Trophoblast cell (in vitro differentiated cells and primary cell): Measurements from ENCODE around the gene LDLRAD3.

Experiments used
- DNase-seq, 2 donors: peaks; one replicate each; pipeline ENCODE4 v3.0.0-alpha.2; 2016
- H2AFZ ChIP-seq: 2 replicates; pipeline ENCODE4 v1.6.1; 2013; ENCODE audit warnings: low read length, moderate library complexity, mild to moderate bottlenecking; ENCODE audit not compliant: insufficient read depth, poor library complexity
- H2AK5ac ChIP-seq: 2 replicates; pipeline ENCODE4 v1.6.1; 2013; ENCODE audit warnings: mild to moderate bottlenecking, low read length
- H2BK120ac ChIP-seq: 2 replicates; pipeline ENCODE4 v1.6.1; 2013; ENCODE audit warnings: low read length, mild to moderate bottlenecking, moderate library complexity; ENCODE audit not compliant: insufficient read depth, poor library complexity
- H2BK12ac ChIP-seq: 2 replicates; pipeline ENCODE4 v1.6.1; 2013; ENCODE audit warnings: mild to moderate bottlenecking, low read length, moderate library complexity
- H2BK5ac ChIP-seq: 2 replicates; pipeline ENCODE4 v1.6.1; 2013; ENCODE audit warnings: low read length, low read depth, moderate library complexity, mild to moderate bottlenecking; ENCODE audit not compliant: poor library complexity
- H3K14ac ChIP-seq: 2 replicates; pipeline ENCODE4 v1.6.1; 2013; ENCODE audit warnings: mild to moderate bottlenecking, low read length
- H3K18ac ChIP-seq: 2 replicates; pipeline ENCODE4 v1.6.1; 2013; ENCODE audit warnings: mild to moderate bottlenecking, low read length
- H3K23ac ChIP-seq: 2 replicates; pipeline ENCODE4 v1.6.1; 2013; ENCODE audit warnings: low read length
- H3K27ac ChIP-seq: 2 replicates; pipeline ENCODE4 v1.5.1; 2013; ENCODE audit warnings: low read depth, mild to moderate bottlenecking, inconsistent platforms, low read length, moderate library complexity
- H3K27me3 ChIP-seq: 2 replicates; pipeline ENCODE4 v1.6.1; 2013; ENCODE audit warnings: inconsistent platforms, mild to moderate bottlenecking, low read length, moderate library complexity; ENCODE audit not compliant: insufficient read depth
- H3K36me3 ChIP-seq, 2 experiments: 1 replicate in 1 of 2; 2 replicates in 1 of 2; pipeline ENCODE4 v1.6.1; 2013; ENCODE audit warnings: low read length in 2 of 2, mild to moderate bottlenecking in 2 of 2, moderate library complexity in 1 of 2; ENCODE audit not compliant: insufficient read depth in 2 of 2, control insufficient read depth in 1 of 2
- H3K4ac ChIP-seq: 2 replicates; pipeline ENCODE4 v1.6.1; 2013; ENCODE audit warnings: low read depth, mild to moderate bottlenecking, low read length, moderate library complexity
- H3K4me1 ChIP-seq, 2 experiments: 1 replicate in 1 of 2; 2 replicates in 1 of 2; pipeline ENCODE4 v1.6.1; 2013; ENCODE audit warnings: low read length in 2 of 2, mild to moderate bottlenecking in 2 of 2, moderate library complexity in 1 of 2; ENCODE audit not compliant: insufficient read depth in 2 of 2, control insufficient read depth in 1 of 2
- H3K4me2 ChIP-seq: 2 replicates; pipeline ENCODE4 v1.6.1; 2013; ENCODE audit warnings: inconsistent platforms, mild to moderate bottlenecking, low read length, moderate library complexity
- H3K4me3 ChIP-seq: 2 replicates; pipeline ENCODE4 v1.5.1; 2013; ENCODE audit warnings: mild to moderate bottlenecking, low read depth, low read length, inconsistent platforms
- H3K79me1 ChIP-seq: one replicate; pipeline ENCODE4 v1.6.1; 2013; ENCODE audit warnings: low read length
- H3K79me2 ChIP-seq: 2 replicates; pipeline ENCODE4 v1.6.1; 2013; ENCODE audit warnings: low read length, mild to moderate bottlenecking; ENCODE audit not compliant: control insufficient read depth, insufficient read depth, poor library complexity
- H3K9ac ChIP-seq: 2 replicates; pipeline ENCODE4 v1.6.1; 2013; ENCODE audit warnings: mild to moderate bottlenecking, low read length
- H3K9me3 ChIP-seq: 2 replicates; pipeline ENCODE4 v1.6.1; 2013; ENCODE audit warnings: low read depth, mild to moderate bottlenecking, control low read depth, inconsistent platforms, low read length; ENCODE audit not compliant: insufficient read depth
- H4K12ac ChIP-seq: 2 replicates; pipeline ENCODE4 v1.6.1; 2013; ENCODE audit warnings: low read depth, mild to moderate bottlenecking, low read length, moderate library complexity
- H4K8ac ChIP-seq: 2 replicates; pipeline ENCODE4 v1.6.1; 2013; ENCODE audit warnings: low read depth, mild to moderate bottlenecking, low read length, moderate library complexity
- H4K91ac ChIP-seq: one replicate; pipeline ENCODE4 v1.6.1; 2013; ENCODE audit warnings: low read depth, mild to moderate bottlenecking, low read length, moderate library complexity
- WGBS: extraction: QIAGEN DNeasy Blood & Tissue Kit; methylation state at CpG from one replicate; pipeline ENCODE4 v1.1.7; 2013; ENCODE audit warnings: missing lambda C conversion rate; ENCODE audit not compliant: insufficient read length, insufficient coverage; ENCODE audit errors: extremely low coverage; 5-methylcytosine and 5-hydroxymethylcytosine counted together

Gene LDLRAD3

GRCh38 chr11:36214480-36214879, 270.6 kb downstream of the LDLRAD3 start:
- Histone ChIP-seq H3K23ac (no peak overlapping the region), H2AK5ac (no peak overlapping the region), H4K8ac (no peak overlapping the region), H3K4ac (no peak overlapping the region), H4K91ac (no peak overlapping the region), H2BK5ac (no peak overlapping the region), H3K36me3 (no peaks in the 10 kb centered on the region), H3K18ac (no peak overlapping the region), H3K27me3 (no peaks in the 10 kb centered on the region), H3K4me3 (no peak overlapping the region), H2BK120ac (no peak overlapping the region), H3K27ac (no peak overlapping the region), H2AFZ (no peak overlapping the region), H3K4me2 (no peak overlapping the region), H3K9ac (no peak overlapping the region), H3K79me1 (peaks cover 5% of the 10 kb centered on the region), H3K9me3 (no peaks in the 10 kb centered on the region), H3K4me1 (peaks cover 19 to 31% of the 10 kb centered on the region in 2 experiments), H3K14ac (no peak overlapping the region), H2BK12ac (no peak overlapping the region), H4K12ac (no peak overlapping the region), H3K79me2 (no peaks in the 10 kb centered on the region)
- no CpG with 5 or more reads among the region's 3 CpGs for WGBS
- DNase-seq = peak; percentile 93 to 95

GRCh38 chr11:36214976-36215692, 271.3 kb downstream of the LDLRAD3 start:
- no peak overlapping the region for H2BK120ac ChIP-seq
- no peak overlapping the region for H3K4me2 ChIP-seq
- no peaks in the 10 kb centered on the region for H3K79me2 ChIP-seq
- no peak overlapping the region for H2BK12ac ChIP-seq
- H3K14ac ChIP-seq = no peak overlapping the region
- DNase-seq = no peak
- H4K91ac ChIP-seq = no peak overlapping the region
- no peaks in the 10 kb centered on the region for H3K36me3 ChIP-seq
- H2AK5ac ChIP-seq = no peak overlapping the region
- H3K4me3 ChIP-seq = no peak overlapping the region
- no peak overlapping the region for H4K8ac ChIP-seq
- H4K12ac ChIP-seq = no peak overlapping the region
- H3K4ac ChIP-seq = no peak overlapping the region
- no peak overlapping the region for H2BK5ac ChIP-seq
- no peak overlapping the region for H2AFZ ChIP-seq
- peak overlapping the region; percentile 16 for H3K18ac ChIP-seq
- no peaks in the 10 kb centered on the region for H3K27me3 ChIP-seq
- H3K23ac ChIP-seq = no peak overlapping the region
- WGBS = 100% methylated on average over 2 of the region's 13 CpGs
- H3K79me1 ChIP-seq = peaks cover 5% of the 10 kb centered on the region
- H3K9ac ChIP-seq = no peak overlapping the region
- H3K9me3 ChIP-seq = no peaks in the 10 kb centered on the region
- peaks cover 19 to 31% of the 10 kb centered on the region in 2 experiments for H3K4me1 ChIP-seq
- H3K27ac ChIP-seq = no peak overlapping the region

GRCh38 chr11:36215693-36216060, 271.8 kb downstream of the LDLRAD3 start:
- no peak overlapping the region for H2AK5ac ChIP-seq
- no peaks in the 10 kb centered on the region for H3K9me3 ChIP-seq
- H2AFZ ChIP-seq = no peak overlapping the region
- no peaks in the 10 kb centered on the region for H3K79me2 ChIP-seq
- no peak overlapping the region for H3K14ac ChIP-seq
- no peak overlapping the region for H3K9ac ChIP-seq
- no peak overlapping the region for H3K4me3 ChIP-seq
- H3K27ac ChIP-seq = no peak overlapping the region
- H3K79me1 ChIP-seq = peaks cover 5% of the 10 kb centered on the region
- H3K4me2 ChIP-seq = no peak overlapping the region
- H4K91ac ChIP-seq = no peak overlapping the region
- no peak overlapping the region for H3K18ac ChIP-seq
- H3K23ac ChIP-seq = no peak overlapping the region
- no peak overlapping the region for H3K4ac ChIP-seq
- H2BK5ac ChIP-seq = no peak overlapping the region
- H2BK12ac ChIP-seq = no peak overlapping the region
- WGBS = no CpG with 5 or more reads among the region's 7 CpGs
- no peak overlapping the region for H4K8ac ChIP-seq
- H3K27me3 ChIP-seq = no peaks in the 10 kb centered on the region
- no peaks in the 10 kb centered on the region for H3K36me3 ChIP-seq
- H2BK120ac ChIP-seq = no peak overlapping the region
- no peak overlapping the region for H4K12ac ChIP-seq
- peak in 1 of 2 donors; percentile 47 for DNase-seq
- H3K4me1 ChIP-seq = peaks cover 19 to 31% of the 10 kb centered on the region in 2 experiments

- no peak overlapping the region for H2AK5ac ChIP-seq
- no peak overlapping the region for H4K12ac ChIP-seq
- no peak overlapping the region for H2BK12ac ChIP-seq
- H3K23ac ChIP-seq = no peak overlapping the region
- no peaks in the 10 kb centered on the region for H3K9me3 ChIP-seq
- peak; percentile 78 to 93 for DNase-seq
- no peak overlapping the region for H2BK120ac ChIP-seq
- no peaks in the 10 kb centered on the region for H3K27me3 ChIP-seq
- no peak overlapping the region for H2AFZ ChIP-seq
- H2BK5ac ChIP-seq = no peak overlapping the region
- H3K4me3 ChIP-seq = no peak overlapping the region
- no peak overlapping the region for H4K91ac ChIP-seq
- no peak overlapping the region for H3K27ac ChIP-seq
- H3K79me1 ChIP-seq = peaks cover 5% of the 10 kb centered on the region
- WGBS = no CpG with 5 or more reads among the region's 3 CpGs
- no peak overlapping the region for H3K4ac ChIP-seq
- H3K36me3 ChIP-seq = no peaks in the 10 kb centered on the region
- peaks cover 19 to 31% of the 10 kb centered on the region in 2 experiments for H3K4me1 ChIP-seq
- no peaks in the 10 kb centered on the region for H3K79me2 ChIP-seq
- no peak overlapping the region for H3K9ac ChIP-seq
- no peak overlapping the region for H3K14ac ChIP-seq
- H3K18ac ChIP-seq = no peak overlapping the region
- no peak overlapping the region for H3K4me2 ChIP-seq
- no peak overlapping the region for H4K8ac ChIP-seq
These were observed 272.3 kb downstream of the LDLRAD3 start for GRCh38 chr11:36216061-36216615.
